Measurements from ENCODE around the gene PTPRT.

PTPRT gene

DNA sequence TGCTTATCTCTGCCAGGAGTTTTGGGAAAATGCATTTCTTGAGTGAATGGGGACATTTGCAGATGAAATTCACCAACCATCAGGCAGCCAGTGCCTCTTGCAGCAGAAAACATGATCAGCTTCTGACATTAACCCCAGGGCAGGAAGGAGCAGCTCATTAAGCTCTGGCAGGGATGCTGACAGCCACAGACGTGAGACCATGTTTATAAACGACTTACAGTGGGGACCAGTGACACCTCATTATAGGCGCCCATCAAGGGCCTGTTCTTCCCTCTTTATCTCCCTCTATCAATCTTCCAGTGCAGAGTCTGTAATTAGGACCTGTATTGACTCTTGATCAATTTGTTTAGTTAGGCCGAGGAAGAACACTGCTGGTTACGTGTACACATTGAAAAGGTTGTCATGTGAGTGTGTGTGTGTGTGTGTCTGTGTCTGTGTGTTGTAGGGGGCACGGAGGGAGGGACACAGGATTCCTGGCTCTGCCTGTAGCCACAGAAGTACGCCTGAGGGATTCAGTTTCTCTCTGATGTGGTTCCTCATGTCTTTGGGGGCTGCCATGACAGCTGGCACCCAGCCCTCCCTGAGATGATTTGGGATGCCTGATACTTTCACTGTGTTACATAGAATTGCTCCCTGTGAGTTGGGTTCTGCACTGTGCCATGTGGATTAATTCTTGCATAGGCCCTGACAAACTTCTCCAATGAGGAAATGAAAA is 1143.2 kb downstream of the PTPRT start:
- H3K9me3 ChIP-seq (replicated peaks; ENCODE audit: insufficient read depth, low read length), result no peaks in the 10 kb centered on the region
- H3K4me1 ChIP-seq (ENCODE audit: low read length), result no peaks in the 10 kb centered on the region
- no peaks in the 10 kb centered on the region for H3F3A ChIP-seq (ENCODE audit: insufficient read depth, low read length)
- no peaks in the 10 kb centered on the region for H3K9me2 ChIP-seq (replicated peaks; ENCODE audit: insufficient read depth, low read length)
- H3K9ac ChIP-seq (ENCODE audit: low read length), result no peak overlapping the region
- no peaks in the 10 kb centered on the region for H4K20me1 ChIP-seq (ENCODE audit: insufficient read depth, low read length)
- no peaks in the 10 kb centered on the region for H3K79me2 ChIP-seq (ENCODE audit: low read length)
- no peak overlapping the region for H3K4me2 ChIP-seq (ENCODE audit: low read depth, low read length)
- no peaks in the 10 kb centered on the region for H3K36me3 ChIP-seq (replicated peaks; ENCODE audit: insufficient read depth, low read length)
- H3K27me3 ChIP-seq (replicated peaks; ENCODE audit: insufficient read depth, low read length), result no peaks in the 10 kb centered on the region
- DNase-seq, result no peak
- no peak overlapping the region for H3K4me3 ChIP-seq (ENCODE audit: low read length)
- TF ChIP-seq EZH2phosphoT487 (IDR thresholded peaks at IDR 0.05; ENCODE audit: low read length), result no peak
- TF ChIP-seq, protein P1, sequence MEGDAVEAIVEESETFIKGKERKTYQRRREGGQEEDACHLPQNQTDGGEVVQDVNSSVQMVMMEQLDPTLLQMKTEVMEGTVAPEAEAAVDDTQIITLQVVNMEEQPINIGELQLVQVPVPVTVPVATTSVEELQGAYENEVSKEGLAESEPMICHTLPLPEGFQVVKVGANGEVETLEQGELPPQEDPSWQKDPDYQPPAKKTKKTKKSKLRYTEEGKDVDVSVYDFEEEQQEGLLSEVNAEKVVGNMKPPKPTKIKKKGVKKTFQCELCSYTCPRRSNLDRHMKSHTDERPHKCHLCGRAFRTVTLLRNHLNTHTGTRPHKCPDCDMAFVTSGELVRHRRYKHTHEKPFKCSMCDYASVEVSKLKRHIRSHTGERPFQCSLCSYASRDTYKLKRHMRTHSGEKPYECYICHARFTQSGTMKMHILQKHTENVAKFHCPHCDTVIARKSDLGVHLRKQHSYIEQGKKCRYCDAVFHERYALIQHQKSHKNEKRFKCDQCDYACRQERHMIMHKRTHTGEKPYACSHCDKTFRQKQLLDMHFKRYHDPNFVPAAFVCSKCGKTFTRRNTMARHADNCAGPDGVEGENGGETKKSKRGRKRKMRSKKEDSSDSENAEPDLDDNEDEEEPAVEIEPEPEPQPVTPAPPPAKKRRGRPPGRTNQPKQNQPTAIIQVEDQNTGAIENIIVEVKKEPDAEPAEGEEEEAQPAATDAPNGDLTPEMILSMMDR (IDR thresholded peaks at IDR 0.05; ENCODE audit: low read length), result no peak
- no peak for TF ChIP-seq EZH2 (optimal IDR thresholded peaks at IDR 0.05; ENCODE audit: low read depth, low read length)
- no peak overlapping the region for H2AFZ ChIP-seq (ENCODE audit: low read length)
- no peak overlapping the region for H3K27ac ChIP-seq (ENCODE audit: low read length)

GRCh38 chr20:42043921-42044320 is 1145.8 kb downstream of the PTPRT start:
- no peaks in the 10 kb centered on the region for H3K36me3 ChIP-seq (replicated peaks; ENCODE audit: insufficient read depth, low read length)
- no peaks in the 10 kb centered on the region for H3K4me1 ChIP-seq (ENCODE audit: low read length)
- TF ChIP-seq, protein P1 (IDR thresholded peaks at IDR 0.05; ENCODE audit: low read length), result no peak
- TF ChIP-seq EZH2 (optimal IDR thresholded peaks at IDR 0.05; ENCODE audit: low read depth, low read length), result no peak
- no peak for TF ChIP-seq EZH2phosphoT487 (IDR thresholded peaks at IDR 0.05; ENCODE audit: low read length)
- no peaks in the 10 kb centered on the region for H3F3A ChIP-seq (ENCODE audit: insufficient read depth, low read length)
- no peaks in the 10 kb centered on the region for H3K27me3 ChIP-seq (replicated peaks; ENCODE audit: insufficient read depth, low read length)
- H3K4me2 ChIP-seq (ENCODE audit: low read depth, low read length), result no peak overlapping the region
- H3K4me3 ChIP-seq (ENCODE audit: low read length), result no peak overlapping the region
- H2AFZ ChIP-seq (ENCODE audit: low read length), result no peak overlapping the region
- no peak overlapping the region for H3K9ac ChIP-seq (ENCODE audit: low read length)
- H4K20me1 ChIP-seq (ENCODE audit: insufficient read depth, low read length), result no peaks in the 10 kb centered on the region
- no peak overlapping the region for H3K27ac ChIP-seq (ENCODE audit: low read length)
- H3K9me3 ChIP-seq (replicated peaks; ENCODE audit: insufficient read depth, low read length), result no peaks in the 10 kb centered on the region
- no peaks in the 10 kb centered on the region for H3K79me2 ChIP-seq (ENCODE audit: low read length)
- no peaks in the 10 kb centered on the region for H3K9me2 ChIP-seq (replicated peaks; ENCODE audit: insufficient read depth, low read length)
- no peak for DNase-seq

DNA sequence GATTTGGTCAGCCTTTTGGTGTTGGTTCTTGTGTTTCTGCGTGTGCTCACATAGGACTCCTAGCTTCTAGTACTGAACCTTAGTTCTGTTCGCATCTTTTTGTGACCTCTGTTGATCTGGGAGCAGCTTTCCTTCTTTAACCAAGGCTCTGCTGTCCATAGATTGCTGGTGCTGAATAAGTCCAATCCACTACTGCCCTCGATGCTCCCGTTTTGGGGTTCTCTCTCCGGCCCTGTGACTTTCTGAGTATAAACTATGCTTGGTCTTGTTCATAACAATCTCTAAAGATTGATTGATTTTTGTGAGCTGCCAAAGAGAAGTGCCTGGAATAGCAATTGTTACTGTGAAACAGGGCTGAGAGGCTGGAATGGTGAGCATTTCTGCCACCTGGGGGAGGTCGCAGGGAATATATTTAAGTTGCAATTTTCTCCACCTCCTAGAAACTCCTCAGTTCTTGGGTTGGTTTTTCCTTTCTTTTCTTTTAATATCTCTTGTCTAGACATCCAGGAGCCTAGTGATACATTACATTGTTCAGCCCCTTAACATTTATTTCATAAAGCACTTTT is 1148.6 kb downstream of the PTPRT start:
- no peaks in the 10 kb centered on the region for H4K20me1 ChIP-seq (ENCODE audit: insufficient read depth, low read length)
- H3K4me1 ChIP-seq (ENCODE audit: low read length), result no peaks in the 10 kb centered on the region
- no peak overlapping the region for H3K4me2 ChIP-seq (ENCODE audit: low read depth, low read length)
- H3K9me3 ChIP-seq (replicated peaks; ENCODE audit: insufficient read depth, low read length), result no peaks in the 10 kb centered on the region
- no peak overlapping the region for H3K27ac ChIP-seq (ENCODE audit: low read length)
- no peaks in the 10 kb centered on the region for H3K36me3 ChIP-seq (replicated peaks; ENCODE audit: insufficient read depth, low read length)
- TF ChIP-seq, protein P1 (IDR thresholded peaks at IDR 0.05; ENCODE audit: low read length), result peak; percentile 4; the same call in 1 of the 2 replicates
- no peak for TF ChIP-seq EZH2 (optimal IDR thresholded peaks at IDR 0.05; ENCODE audit: low read depth, low read length)
- no peak for TF ChIP-seq EZH2phosphoT487 (IDR thresholded peaks at IDR 0.05; ENCODE audit: low read length)
- no peak overlapping the region for H3K9ac ChIP-seq (ENCODE audit: low read length)
- no peak overlapping the region for H3K4me3 ChIP-seq (ENCODE audit: low read length)
- no peaks in the 10 kb centered on the region for H3F3A ChIP-seq (ENCODE audit: insufficient read depth, low read length)
- no peaks in the 10 kb centered on the region for H3K9me2 ChIP-seq (replicated peaks; ENCODE audit: insufficient read depth, low read length)
- H3K27me3 ChIP-seq (replicated peaks; ENCODE audit: insufficient read depth, low read length), result no peaks in the 10 kb centered on the region
- H2AFZ ChIP-seq (ENCODE audit: low read length), result no peak overlapping the region
- H3K79me2 ChIP-seq (ENCODE audit: low read length), result no peaks in the 10 kb centered on the region
- no peak for DNase-seq

Measured in MM.1S (cell line).